Measurements from ENCODE around the gene NXPH1. TPM values are rescaled to one million over a fixed set of nuclear protein-coding genes. Genes with fewer than 3 reads are reported as not detected.

The NXPH1 gene
- total RNA-seq, 3 donors from 2014 or later = not detected

DNA sequence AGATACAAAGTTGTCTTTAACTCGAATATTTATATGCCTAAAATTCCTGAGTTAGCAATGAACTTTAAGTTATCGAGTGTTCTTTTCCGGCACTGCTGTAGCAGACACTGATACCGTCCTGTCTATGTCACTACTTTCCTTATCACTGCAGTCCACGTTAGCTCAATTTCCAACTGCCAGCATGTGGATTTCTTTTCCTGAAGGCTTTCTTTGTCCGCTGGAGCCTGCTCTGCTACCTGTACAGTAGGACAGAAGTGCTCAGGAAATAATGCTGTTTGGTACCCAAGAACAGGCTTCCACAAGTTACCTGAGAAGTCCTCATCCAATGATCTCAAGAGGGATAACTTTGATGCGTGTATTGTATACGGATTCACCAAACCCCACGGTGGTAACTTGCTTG, 329.4 kb downstream of the NXPH1 start:
- H3K36me3 ChIP-seq (ENCODE audit: low read depth) = no peaks in the 10 kb centered on the region
- ATAC-seq (no peak), DNase-seq (no peak)
- no peaks in the 10 kb centered on the region for H3K4me1 ChIP-seq (ENCODE audit: low read depth)
- TF ChIP-seq, protein P1, sequence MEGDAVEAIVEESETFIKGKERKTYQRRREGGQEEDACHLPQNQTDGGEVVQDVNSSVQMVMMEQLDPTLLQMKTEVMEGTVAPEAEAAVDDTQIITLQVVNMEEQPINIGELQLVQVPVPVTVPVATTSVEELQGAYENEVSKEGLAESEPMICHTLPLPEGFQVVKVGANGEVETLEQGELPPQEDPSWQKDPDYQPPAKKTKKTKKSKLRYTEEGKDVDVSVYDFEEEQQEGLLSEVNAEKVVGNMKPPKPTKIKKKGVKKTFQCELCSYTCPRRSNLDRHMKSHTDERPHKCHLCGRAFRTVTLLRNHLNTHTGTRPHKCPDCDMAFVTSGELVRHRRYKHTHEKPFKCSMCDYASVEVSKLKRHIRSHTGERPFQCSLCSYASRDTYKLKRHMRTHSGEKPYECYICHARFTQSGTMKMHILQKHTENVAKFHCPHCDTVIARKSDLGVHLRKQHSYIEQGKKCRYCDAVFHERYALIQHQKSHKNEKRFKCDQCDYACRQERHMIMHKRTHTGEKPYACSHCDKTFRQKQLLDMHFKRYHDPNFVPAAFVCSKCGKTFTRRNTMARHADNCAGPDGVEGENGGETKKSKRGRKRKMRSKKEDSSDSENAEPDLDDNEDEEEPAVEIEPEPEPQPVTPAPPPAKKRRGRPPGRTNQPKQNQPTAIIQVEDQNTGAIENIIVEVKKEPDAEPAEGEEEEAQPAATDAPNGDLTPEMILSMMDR (IDR thresholded peaks at IDR 0.05) = no peak
- no peaks in the 10 kb centered on the region for H3K9me3 ChIP-seq
- intact Hi-C loops (cut with DNase I, micrococcal nuclease) = no loop called here
- no peak overlapping the region for H3K4me3 ChIP-seq

GRCh38 chr7:8765374-8765773, 332.0 kb downstream of the NXPH1 start:
- H3K9me3 ChIP-seq = no peaks in the 10 kb centered on the region
- no peaks in the 10 kb centered on the region for H3K4me1 ChIP-seq (ENCODE audit: low read depth)
- no peak overlapping the region for H3K4me3 ChIP-seq
- ATAC-seq (no peak), DNase-seq (no peak)
- TF ChIP-seq, protein P1 (IDR thresholded peaks at IDR 0.05) = no peak
- intact Hi-C loops (cut with DNase I, micrococcal nuclease) = no loop called here
- no peaks in the 10 kb centered on the region for H3K36me3 ChIP-seq (ENCODE audit: low read depth)

DNA sequence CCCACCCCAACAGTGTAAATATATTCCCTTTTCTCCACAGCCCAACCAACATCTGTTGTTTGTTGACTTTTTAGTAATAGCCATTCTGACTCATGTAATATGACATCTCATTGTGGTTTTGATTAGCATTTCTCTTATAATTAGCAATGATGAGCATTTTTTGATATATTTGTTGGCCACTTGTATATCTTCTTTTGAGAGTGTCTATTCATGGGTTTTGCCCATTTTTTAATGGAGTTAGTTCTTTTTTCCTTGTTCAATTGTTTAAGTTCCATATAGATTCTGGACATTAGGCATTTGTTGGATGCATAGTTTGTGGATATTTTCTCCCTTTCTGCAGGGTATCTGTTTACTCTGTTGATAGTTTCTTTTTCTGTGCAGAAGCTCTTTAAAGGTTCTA, 340.1 kb downstream of the NXPH1 start:
- no peaks in the 10 kb centered on the region for H3K4me1 ChIP-seq (ENCODE audit: low read depth)
- ATAC-seq (no peak), DNase-seq (no peak)
- H3K36me3 ChIP-seq (ENCODE audit: low read depth) = no peaks in the 10 kb centered on the region
- H3K4me3 ChIP-seq = no peak overlapping the region
- intact Hi-C loops (cut with DNase I, micrococcal nuclease) = no loop called here
- H3K9me3 ChIP-seq = no peaks in the 10 kb centered on the region
- TF ChIP-seq, protein P1 (IDR thresholded peaks at IDR 0.05) = no peak

DNA sequence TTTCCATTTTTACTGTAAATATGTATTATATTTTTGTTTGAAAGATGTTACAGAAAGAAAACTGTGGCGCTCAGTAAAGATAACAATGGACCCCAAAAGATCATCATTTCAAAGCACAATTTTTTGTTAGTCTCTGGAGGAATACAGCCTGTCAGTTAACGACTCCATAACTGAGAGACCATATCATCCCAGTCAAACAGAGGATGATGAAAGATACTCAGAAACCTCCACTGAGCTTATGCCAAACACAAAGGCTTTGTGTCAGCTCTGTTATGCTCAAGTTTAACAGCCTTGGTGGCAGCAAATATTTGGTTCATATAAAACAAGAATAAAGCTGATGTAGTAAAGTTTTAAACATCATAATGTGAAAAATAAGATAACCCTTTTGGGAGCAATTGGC, 345.1 kb downstream of the NXPH1 start:
- Histone ChIP-seq H3K36me3 (ENCODE audit: low read depth) (no peaks in the 10 kb centered on the region), H3K9me3 (no peaks in the 10 kb centered on the region), H3K4me3 (no peak overlapping the region), H3K4me1 (ENCODE audit: low read depth) (no peaks in the 10 kb centered on the region)
- intact Hi-C loops (cut with DNase I, micrococcal nuclease) = no loop called here
- ATAC-seq = no peak
- DNase-seq = no peak
- TF ChIP-seq, protein P1 (IDR thresholded peaks at IDR 0.05) = no peak

DNA sequence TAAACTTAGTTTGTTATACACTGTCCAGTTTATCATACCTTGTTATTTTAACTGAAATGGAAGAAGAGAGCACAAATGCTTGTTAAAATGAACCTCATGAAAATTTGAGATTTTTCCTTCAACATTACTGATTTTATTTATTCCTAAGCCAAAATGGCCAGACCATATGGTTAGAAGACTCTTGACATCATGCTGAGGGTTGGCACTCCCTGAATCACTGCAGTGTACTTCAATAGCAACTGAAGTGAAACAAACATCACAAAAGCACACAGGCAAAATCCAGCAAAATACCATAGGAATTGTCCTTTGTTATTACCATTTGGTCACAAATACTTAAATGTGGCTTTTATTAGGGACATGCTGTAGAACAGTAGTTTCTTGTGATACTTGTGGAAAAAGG, 347.8 kb downstream of the NXPH1 start:
- no peak for ATAC-seq
- TF ChIP-seq, protein P1 (IDR thresholded peaks at IDR 0.05) = no peak
- H3K36me3 ChIP-seq (ENCODE audit: low read depth) = no peaks in the 10 kb centered on the region
- no peak for DNase-seq
- no peaks in the 10 kb centered on the region for H3K9me3 ChIP-seq
- no peak overlapping the region for H3K4me3 ChIP-seq
- intact Hi-C loops (cut with DNase I, micrococcal nuclease) = no loop called here
- H3K4me1 ChIP-seq (ENCODE audit: low read depth) = no peaks in the 10 kb centered on the region

GRCh38 chr7:8783229-8783628, 349.8 kb downstream of the NXPH1 start:
- no peaks in the 10 kb centered on the region for H3K36me3 ChIP-seq (ENCODE audit: low read depth)
- H3K4me1 ChIP-seq (ENCODE audit: low read depth) = no peaks in the 10 kb centered on the region
- TF ChIP-seq, protein P1 (IDR thresholded peaks at IDR 0.05) = no peak
- no peaks in the 10 kb centered on the region for H3K9me3 ChIP-seq
- intact Hi-C loops (cut with DNase I, micrococcal nuclease) = no loop called here
- DNase-seq (no peak), ATAC-seq (no peak)
- no peak overlapping the region for H3K4me3 ChIP-seq
